Activated CD8-positive, alpha-beta memory T cell treated with anti-CD3 and anti-CD28 coated beads for 24 hours (primary cell): ENCODE data around the gene MMP20.

ENCODE experiments used
- DNase-seq: peaks from one replicate; pipeline ENCODE4 v3.0.0-alpha.2; 2020

MMP20 gene

GRCh38 chr11:102590276-102591049 is 34.7 kb downstream of the MMP20 start:
- no peak for DNase-seq

GRCh38 chr11:102589047-102589459 is 36.1 kb downstream of the MMP20 start:
- DNase-seq: no peak

GRCh38 chr11:102587722-102588121 is 37.4 kb downstream of the MMP20 start:
- no peak for DNase-seq

GRCh38 chr11:102583141-102583873 is 41.8 kb downstream of the MMP20 start:
- no peak for DNase-seq

GRCh38 chr11:102582140-102582539 is 43.0 kb downstream of the MMP20 start:
- no peak for DNase-seq

DNA sequence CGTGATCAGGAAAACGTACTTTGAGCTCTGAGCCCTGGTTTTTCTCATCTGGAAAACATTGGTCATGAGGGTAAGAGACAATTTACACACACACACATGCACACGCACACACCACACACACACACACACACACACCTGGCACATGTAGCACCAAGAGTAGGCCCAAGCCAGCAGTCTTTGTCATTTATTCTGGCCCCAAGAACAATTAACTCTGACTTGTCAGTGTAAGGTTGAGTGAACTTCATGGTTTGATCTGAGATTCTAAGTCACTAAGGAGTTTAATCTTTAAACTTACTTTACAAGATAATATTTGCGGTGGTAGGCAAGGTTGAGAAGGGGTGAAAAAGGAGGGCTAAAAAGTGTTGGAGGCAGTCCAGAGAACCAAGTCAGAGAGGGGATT is 44.1 kb downstream of the MMP20 start:
- no peak for DNase-seq

DNA sequence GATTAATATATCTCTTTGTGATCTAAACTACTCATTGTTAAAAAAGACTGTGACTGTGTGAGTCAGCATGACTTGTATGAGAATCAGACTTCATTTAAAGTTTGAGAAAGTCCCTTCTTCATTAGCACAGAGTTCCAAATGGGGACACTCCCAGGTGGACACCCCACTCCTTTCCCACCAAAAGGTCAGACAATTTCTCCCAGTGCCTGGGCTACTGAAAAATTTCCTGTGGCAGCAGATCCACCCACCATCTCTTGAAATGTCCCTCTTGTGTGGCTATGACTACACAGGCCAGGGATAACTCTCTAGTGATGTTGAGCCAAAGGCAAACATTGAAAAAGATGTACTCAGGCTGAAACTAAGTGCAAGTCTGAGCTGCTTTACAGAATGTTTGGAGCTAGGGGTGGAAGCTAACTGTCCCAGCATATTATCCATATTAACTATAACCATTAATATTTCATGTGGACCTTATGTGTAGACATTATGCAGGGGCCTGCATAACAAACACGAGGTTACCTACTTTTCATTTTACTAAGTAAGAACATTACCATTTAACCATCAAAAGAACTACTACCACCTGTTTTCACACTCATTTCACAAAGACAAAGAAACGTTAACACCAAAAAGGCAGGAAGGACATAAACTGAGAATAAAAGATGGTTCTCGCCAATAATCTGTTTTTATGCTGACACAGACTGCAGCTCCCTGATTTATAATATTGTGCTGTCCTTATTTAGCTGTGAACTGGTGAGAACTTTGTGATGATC is 44.8 kb downstream of the MMP20 start:
- no peak for DNase-seq

GRCh38 chr11:102577723-102578122 is 47.4 kb downstream of the MMP20 start:
- DNase-seq: no peak

DNA sequence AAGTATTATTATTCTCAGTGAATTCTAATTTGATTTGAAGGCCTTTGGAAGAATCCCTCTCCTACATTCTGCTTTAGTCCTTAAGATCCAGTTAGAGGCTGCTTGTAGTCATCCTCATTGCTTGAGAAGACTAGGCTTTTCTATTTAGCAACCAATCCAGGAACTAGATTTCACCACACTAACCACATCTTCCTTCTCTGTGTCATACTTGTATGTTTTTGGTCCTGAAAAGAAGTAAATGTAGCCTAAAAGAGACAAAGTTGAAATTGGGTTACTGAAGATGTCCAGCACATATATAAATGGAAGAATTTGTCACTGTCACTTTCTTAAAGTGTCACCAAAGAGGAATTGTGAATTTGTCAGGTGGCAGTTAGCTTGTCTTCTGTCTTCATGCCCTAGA is 48.0 kb downstream of the MMP20 start:
- no peak for DNase-seq

DNA sequence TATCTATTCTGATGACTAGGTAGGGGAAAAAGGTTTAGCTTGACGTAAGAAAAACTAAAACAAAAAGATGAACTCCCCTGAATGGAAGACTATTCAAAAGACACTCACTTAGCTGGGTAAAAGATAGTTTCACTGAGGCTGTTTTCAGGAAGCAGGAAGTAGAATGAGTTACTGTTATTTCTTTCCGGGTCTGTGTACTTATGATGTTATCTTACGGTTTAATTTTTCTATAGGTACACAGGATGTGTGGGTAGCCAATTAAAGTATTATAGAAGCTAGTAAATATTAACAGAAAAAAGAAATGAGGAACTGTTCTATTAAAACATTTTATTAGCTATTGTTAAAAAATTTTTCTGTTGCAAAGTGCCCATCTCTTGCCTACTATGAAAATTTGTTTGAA is 48.8 kb downstream of the MMP20 start:
- DNase-seq: no peak

- DNase-seq: no peak
These were observed 50.1 kb downstream of the MMP20 start for GRCh38 chr11:102575012-102575411.

GRCh38 chr11:102573851-102574250 is 51.3 kb downstream of the MMP20 start:
- DNase-seq: no peak

- DNase-seq: no peak
These were observed 52.4 kb downstream of the MMP20 start for GRCh38 chr11:102572554-102573220.

GRCh38 chr11:102568851-102569250 is 56.3 kb downstream of the MMP20 start:
- no peak for DNase-seq

DNA sequence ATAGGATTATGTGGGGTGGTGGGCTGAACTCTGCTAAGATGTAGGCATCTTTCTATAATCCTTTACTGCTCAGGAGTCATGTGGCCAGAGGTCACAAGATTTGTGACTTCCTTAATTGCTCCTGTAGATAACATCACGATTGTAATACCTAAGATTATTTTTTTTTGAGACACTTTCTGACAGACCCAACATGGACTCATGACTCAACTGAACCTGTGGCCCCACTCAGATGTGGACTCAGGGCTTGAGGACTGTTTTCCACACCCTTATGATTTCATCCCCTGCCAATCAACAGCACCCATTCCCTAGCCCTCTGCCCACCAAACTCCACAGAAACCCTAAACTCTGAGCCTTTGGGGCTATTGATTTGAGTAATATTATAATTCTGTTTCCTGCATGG is 59.0 kb downstream of the MMP20 start:
- DNase-seq: no peak

DNA sequence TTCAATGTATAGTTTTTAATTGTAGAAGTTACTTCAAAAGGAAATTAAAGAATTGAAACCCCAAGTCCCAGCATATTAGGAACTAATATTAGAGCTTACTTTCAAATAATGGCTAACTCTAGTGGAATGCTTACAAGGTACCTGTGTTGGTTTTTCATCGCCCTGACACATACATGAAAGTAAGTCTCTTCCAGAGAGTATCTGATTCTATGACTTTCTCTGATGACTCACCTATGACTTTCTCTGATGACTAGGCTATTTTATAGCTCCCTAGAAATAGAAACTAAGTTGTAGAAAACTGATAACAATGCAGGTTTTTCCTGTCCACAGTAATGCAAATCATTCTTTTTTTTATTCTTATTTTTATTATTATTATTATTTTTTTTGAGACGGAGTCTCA is 61.0 kb downstream of the MMP20 start:
- DNase-seq: no peak

GRCh38 chr11:102561636-102562035 is 63.5 kb downstream of the MMP20 start:
- no peak for DNase-seq

- no peak for DNase-seq
These were observed 64.5 kb downstream of the MMP20 start for GRCh38 chr11:102560555-102561011.

DNA sequence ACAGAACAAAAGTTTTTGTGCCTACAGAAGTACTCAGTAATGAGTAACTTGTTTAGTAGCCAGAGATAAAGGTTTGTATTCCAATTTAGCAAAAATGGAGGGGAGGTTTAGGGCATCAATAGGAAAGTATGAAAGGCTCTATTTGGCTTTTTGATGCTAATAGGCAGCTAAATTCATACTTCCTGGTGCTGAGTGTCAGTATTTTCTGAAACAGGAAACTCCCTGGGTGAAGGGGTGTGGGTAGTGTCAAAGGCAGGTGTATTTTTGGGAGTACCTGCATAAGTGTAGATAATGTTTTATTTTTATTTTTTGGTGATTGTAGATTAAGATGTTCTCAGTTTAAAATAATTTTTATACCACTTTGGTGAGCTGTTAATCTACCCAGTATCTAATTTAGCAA is 65.3 kb downstream of the MMP20 start:
- no peak for DNase-seq

- DNase-seq: no peak
These were observed 70.0 kb downstream of the MMP20 start for GRCh38 chr11:102555091-102555490.

- no peak for DNase-seq
These were observed 71.3 kb downstream of the MMP20 start for GRCh38 chr11:102553835-102554282.

- no peak for DNase-seq
These were observed 72.5 kb downstream of the MMP20 start for GRCh38 chr11:102552447-102553194.
